GM13977 (cell line): Measurements from ENCODE around the gene C2orf76.

ENCODE experiments used
- DNase-seq: peaks from one replicate; pipeline ENCODE4 v3.0.0; 2012; ENCODE audit warnings: low spot score
- CTCF ChIP-seq: IDR thresholded peaks from 2 replicates; pipeline ENCODE4 v1.5.1; 2012; ENCODE audit warnings: mild to moderate bottlenecking, control low read depth; ENCODE audit not compliant: insufficient read depth; ENCODE audit errors: extremely low read depth, missing control alignments
- in situ Hi-C: fragments of 300-500 bp; cut with MboI; formaldehyde crosslinking; loops from one replicate; pipeline ENCODE4 v1.12.0; 2022; ENCODE audit warnings: low sequenced_read_pairs, low pct_unique_long_range_greater_than_20kb, mixed read lengths, inconsistent platforms; ENCODE audit not compliant: unreplicated experiment

Gene C2orf76

DNA sequence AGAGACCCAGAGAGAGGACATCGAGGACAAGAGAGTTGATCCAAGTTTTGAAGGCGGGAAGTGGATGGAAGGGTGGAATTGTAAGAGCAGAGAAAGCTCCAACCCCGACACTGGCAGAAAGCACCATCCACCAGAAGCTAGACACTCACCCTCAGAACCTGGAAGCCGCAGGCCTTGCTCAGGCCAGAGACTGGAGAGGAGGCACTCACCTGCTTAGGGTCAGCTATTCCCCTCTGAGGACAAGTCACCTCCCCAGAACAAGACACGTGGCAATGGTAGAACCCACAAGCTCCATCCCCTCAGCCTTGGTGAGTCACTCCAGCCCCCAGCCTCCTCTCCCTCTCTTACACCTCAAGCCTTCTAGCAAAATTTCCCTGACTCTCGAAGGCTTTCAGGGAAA, 78.1 kb downstream of the C2orf76 start:
- TF ChIP-seq CTCF: no peak
- no peak for DNase-seq
- in situ Hi-C loops: loop anchor here (25.0 kb wide), 1 partner anchor 401 kb away; no protein-coding TSS in a partner anchor

- in situ Hi-C loops: loop anchor here (25.0 kb wide), 1 partner anchor 399 kb away; no protein-coding TSS in a partner anchor
- no peak for TF ChIP-seq CTCF
- DNase-seq: no peak
These were observed 80.0 kb downstream of the C2orf76 start for GRCh38 chr2:119286661-119287060.

GRCh38 chr2:119283873-119284331, 82.7 kb downstream of the C2orf76 start:
- no peak for DNase-seq
- no peak for TF ChIP-seq CTCF
- in situ Hi-C loops: loop anchor here (25.0 kb wide), 1 partner anchor 397 kb away; no protein-coding TSS in a partner anchor

DNA sequence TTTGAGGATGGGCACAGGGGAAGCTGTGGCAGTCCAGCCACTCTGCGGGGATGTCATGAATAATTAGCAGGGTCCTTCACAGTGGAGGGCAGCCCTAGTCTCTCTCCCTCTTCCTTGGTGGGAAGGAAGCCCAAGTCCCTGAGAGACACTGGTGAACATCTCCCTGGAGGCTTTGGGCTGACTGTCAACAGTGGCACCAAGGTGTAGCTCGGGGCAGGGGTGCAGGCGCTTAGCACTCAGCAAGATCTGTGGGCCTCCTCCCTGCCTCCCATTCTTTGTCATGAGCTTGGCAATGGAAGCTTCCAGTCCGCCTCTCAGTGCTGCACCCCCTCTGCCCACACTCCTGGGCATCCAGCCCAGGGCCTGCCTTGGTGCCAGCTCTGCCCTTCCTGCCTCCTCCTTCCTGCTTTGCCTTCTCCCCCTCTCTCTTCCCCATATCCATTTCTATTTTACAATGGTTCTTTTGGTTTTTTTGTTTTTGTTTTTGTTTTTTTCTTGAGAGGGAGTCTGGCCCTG, 83.6 kb downstream of the C2orf76 start:
- DNase-seq: no peak
- no peak for TF ChIP-seq CTCF
- in situ Hi-C loops: loop anchor here (25.0 kb wide), 1 partner anchor 396 kb away; no protein-coding TSS in a partner anchor

GRCh38 chr2:119282146-119282995, 84.3 kb downstream of the C2orf76 start:
- DNase-seq: no peak
- in situ Hi-C loops: loop anchor here (25.0 kb wide), 1 partner anchor 395 kb away; no protein-coding TSS in a partner anchor
- no peak for TF ChIP-seq CTCF

GRCh38 chr2:119280680-119281079, 86.0 kb downstream of the C2orf76 start:
- TF ChIP-seq CTCF: no peak
- DNase-seq: no peak
- in situ Hi-C loops: loop anchor here (25.0 kb wide), 1 partner anchor 393 kb away; no protein-coding TSS in a partner anchor
